Hepatocyte (in vitro differentiated cells): ENCODE data around the gene DHRS7B.

Source experiments
- EZH2phosphoT487 ChIP-seq: fragments of 200-600 bp; sonication (generic); IDR thresholded peaks from one replicate; pipeline ENCODE4 v1.6.1; 2018; ENCODE audit warnings: antibody characterized with exemption, mild to moderate bottlenecking, low read depth, moderate library complexity; ENCODE audit not compliant: unreplicated experiment, severe bottlenecking
- TF ChIP-seq, protein P1 (sequence below): fragments of 200-600 bp; sonication (generic); IDR thresholded peaks from 2 replicates; pipeline ENCODE4 v1.5.1; 2016; ENCODE audit warnings: antibody characterized with exemption, mild to moderate bottlenecking; ENCODE audit not compliant: poor library complexity

GRCh38 chr17:21157586-21158370 is 31.0 kb downstream of the DHRS7B start:
- TF ChIP-seq, protein P1, sequence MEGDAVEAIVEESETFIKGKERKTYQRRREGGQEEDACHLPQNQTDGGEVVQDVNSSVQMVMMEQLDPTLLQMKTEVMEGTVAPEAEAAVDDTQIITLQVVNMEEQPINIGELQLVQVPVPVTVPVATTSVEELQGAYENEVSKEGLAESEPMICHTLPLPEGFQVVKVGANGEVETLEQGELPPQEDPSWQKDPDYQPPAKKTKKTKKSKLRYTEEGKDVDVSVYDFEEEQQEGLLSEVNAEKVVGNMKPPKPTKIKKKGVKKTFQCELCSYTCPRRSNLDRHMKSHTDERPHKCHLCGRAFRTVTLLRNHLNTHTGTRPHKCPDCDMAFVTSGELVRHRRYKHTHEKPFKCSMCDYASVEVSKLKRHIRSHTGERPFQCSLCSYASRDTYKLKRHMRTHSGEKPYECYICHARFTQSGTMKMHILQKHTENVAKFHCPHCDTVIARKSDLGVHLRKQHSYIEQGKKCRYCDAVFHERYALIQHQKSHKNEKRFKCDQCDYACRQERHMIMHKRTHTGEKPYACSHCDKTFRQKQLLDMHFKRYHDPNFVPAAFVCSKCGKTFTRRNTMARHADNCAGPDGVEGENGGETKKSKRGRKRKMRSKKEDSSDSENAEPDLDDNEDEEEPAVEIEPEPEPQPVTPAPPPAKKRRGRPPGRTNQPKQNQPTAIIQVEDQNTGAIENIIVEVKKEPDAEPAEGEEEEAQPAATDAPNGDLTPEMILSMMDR, result no peak
- no peak for TF ChIP-seq EZH2phosphoT487
